T-helper 1 cell treated with Interleukin-12 subunit alpha and Interleukin-12 subunit beta and Interleukin-4 antibody, amounts not matched to agents 30 μg/mL and 1 μg/mL, for 36 hours (primary cell): ENCODE data around the gene CARMIL3.
A peak's percentile ranks its signal among the peaks of the same experiment; 100 is the strongest.

Experiments used
- H3K27ac Mint-ChIP-seq: one replicate; pipeline ENCODE4 v1.8.0; 2021; ENCODE audit warnings: mild to moderate bottlenecking, mixed read lengths
- H3K27me3 Mint-ChIP-seq: one replicate; pipeline ENCODE4 v1.8.0; 2021; ENCODE audit warnings: low read depth, mixed read lengths
- H3K36me3 Mint-ChIP-seq: one replicate; pipeline ENCODE4 v1.8.0; 2021; ENCODE audit warnings: low read depth, mixed read lengths
- H3K4me1 Mint-ChIP-seq: one replicate; pipeline ENCODE4 v1.8.0; 2021; ENCODE audit warnings: low read depth, mixed read lengths
- H3K4me3 Mint-ChIP-seq: one replicate; pipeline ENCODE4 v1.8.0; 2021; ENCODE audit warnings: mild to moderate bottlenecking, moderate library complexity, mixed read lengths
- H3K9me3 Mint-ChIP-seq: one replicate; pipeline ENCODE4 v1.8.0; 2021; ENCODE audit warnings: mixed read lengths

Gene CARMIL3

GRCh38 chr14:24114532-24115421, 63.0 kb downstream of the CARMIL3 start, which contains the start of the genes DCAF11 and NRL:
Gene DCAF11, plus strand, starts transcription at chr14:24114777. Its CDS starts 818 bp downstream, at chr14:24115595.
Gene NRL, minus strand, starts transcription at chr14:24114949. Its CDS starts 32,101 bp downstream, at chr14:24082848.
- Mint-ChIP-seq H3K27ac (peak within 1 kb of the TSS; percentile 100), H3K36me3 (peaks cover 38% of the 10 kb centered on the region), H3K4me1 (peaks cover 34% of the 10 kb centered on the region), H3K27me3 (no peaks in the 10 kb centered on the region), H3K4me3 (peak within 1 kb of the TSS; percentile 98), H3K9me3 (no peaks in the 10 kb centered on the region)

GRCh38 chr14:24115422-24116127, 63.8 kb downstream of the CARMIL3 start:
- Mint-ChIP-seq H3K27me3 (no peaks in the 10 kb centered on the region), H3K36me3 (peaks cover 39% of the 10 kb centered on the region), H3K27ac (peak overlapping the region; percentile 100), H3K4me3 (peak overlapping the region; percentile 98), H3K4me1 (peaks cover 33% of the 10 kb centered on the region), H3K9me3 (no peaks in the 10 kb centered on the region)

GRCh38 chr14:24116128-24116814, 64.5 kb downstream of the CARMIL3 start:
- Mint-ChIP-seq H3K4me1 (peaks cover 27% of the 10 kb centered on the region), H3K36me3 (peaks cover 45% of the 10 kb centered on the region), H3K27ac (peak overlapping the region; percentile 52), H3K27me3 (no peaks in the 10 kb centered on the region), H3K4me3 (peak overlapping the region; percentile 98), H3K9me3 (no peaks in the 10 kb centered on the region)

GRCh38 chr14:24117179-24117578, 65.4 kb downstream of the CARMIL3 start:
- peaks cover 50% of the 10 kb centered on the region for H3K36me3 Mint-ChIP-seq
- no peaks in the 10 kb centered on the region for H3K9me3 Mint-ChIP-seq

More at GRCh38 chr14:24117179-24117578, 65.4 kb downstream of the CARMIL3 start:
- Mint-ChIP-seq H3K27ac (no peak overlapping the region), H3K4me1 (peaks cover 27% of the 10 kb centered on the region), H3K27me3 (no peaks in the 10 kb centered on the region), H3K4me3 (no peak overlapping the region)
